WTC11 (cell line): ENCODE data around the gene UPF1. TPM values are rescaled to one million over a fixed set of nuclear protein-coding genes. Genes with fewer than 3 reads are reported as not detected.

ENCODE experiments used
- ATAC-seq: fragments of 200-7000 bp; cut with Tn5 transposase; 2 replicates; pipeline ENCODE4 v1.10.0; 2021; ENCODE audit warnings: mild to moderate bottlenecking, moderate library complexity
- CTCF ChIA-PET: fragments of 300-600 bp; sonication (Branson Sonifier 250); formaldehyde crosslinking; loops from one replicate; lab custom pipeline; 2021; ENCODE audit warnings: antibody characterized with exemption; lab: Charles Lee
- POLR2A ChIA-PET: fragments of 350-600 bp; sonication (Branson Sonifier 250); formaldehyde crosslinking; loops from one replicate; lab custom pipeline; 2021; ENCODE audit warnings: antibody characterized with exemption; lab: Charles Lee
- DNase-seq: peaks from one replicate; pipeline ENCODE4 v3.0.0; 2021; ENCODE audit warnings: low spot score
- H3K27ac Mint-ChIP-seq: 2 replicates; pipeline ENCODE4 v1.8.0; 2021; ENCODE audit warnings: mixed read lengths
- H3K27me3 Mint-ChIP-seq: 2 replicates; pipeline ENCODE4 v1.8.0; 2021; ENCODE audit warnings: low read depth, mild to moderate bottlenecking, moderate library complexity, mixed read lengths
- H3K36me3 Mint-ChIP-seq: 2 replicates; pipeline ENCODE4 v1.8.0; 2021; ENCODE audit warnings: mixed read lengths
- H3K4me1 Mint-ChIP-seq: 2 replicates; pipeline ENCODE4 v1.8.0; 2022; ENCODE audit warnings: mixed read lengths
- H3K4me3 Mint-ChIP-seq: 2 replicates; pipeline ENCODE4 v1.8.0; 2021; ENCODE audit warnings: mild to moderate bottlenecking, moderate library complexity, mixed read lengths
- H3K9me3 Mint-ChIP-seq: 2 replicates; pipeline ENCODE4 v1.8.0; 2021; ENCODE audit warnings: mixed read lengths
- CBFB ChIP-seq: sonication (generic); formaldehyde crosslinking; IDR thresholded peaks from 2 replicates; pipeline ENCODE4 v1.8.1; 2022; ENCODE audit warnings: mild to moderate bottlenecking, low read depth, missing genetic modification reagents
- FOXJ3 ChIP-seq: sonication (generic); formaldehyde crosslinking; IDR thresholded peaks from 2 replicates; pipeline ENCODE4 v1.9.0; 2021; ENCODE audit warnings: missing genetic modification reagents, mild to moderate bottlenecking, borderline replicate concordance
- FOXK1 ChIP-seq: sonication (generic); formaldehyde crosslinking; IDR thresholded peaks from 2 replicates; pipeline ENCODE4 v1.8.0; 2022; ENCODE audit warnings: mild to moderate bottlenecking, moderate library complexity, missing genetic modification reagents
- GABPB1 ChIP-seq: sonication (generic); formaldehyde crosslinking; IDR thresholded peaks from 2 replicates; pipeline ENCODE4 v1.8.1; 2023; ENCODE audit warnings: mild to moderate bottlenecking, missing genetic modification reagents
- GRHL2 ChIP-seq: fragments of 250-450 bp; sonication (Bioruptor Pico); IDR thresholded peaks from 2 replicates; pipeline ENCODE4 v1.8.0; 2022; ENCODE audit warnings: mild to moderate bottlenecking, moderate library complexity; ENCODE audit not compliant: insufficient replicate concordance, severe bottlenecking
- GTF2I ChIP-seq: fragments of 250-450 bp; sonication (Bioruptor Pico); conservative IDR thresholded peaks from 2 replicates; pipeline ENCODE4 v1.4.0; 2021; ENCODE audit warnings: mild to moderate bottlenecking
- JUN ChIP-seq: sonication (generic); formaldehyde crosslinking; IDR thresholded peaks from 2 replicates; pipeline ENCODE4 v1.8.0; 2023; ENCODE audit warnings: mild to moderate bottlenecking, missing genetic modification reagents
- KAT7 ChIP-seq: sonication (generic); formaldehyde crosslinking; IDR thresholded peaks from 2 replicates; pipeline ENCODE4 v1.8.1; 2023; ENCODE audit warnings: missing genetic modification reagents, mild to moderate bottlenecking, borderline replicate concordance
- MXD4 ChIP-seq: fragments of 250-450 bp; sonication (Bioruptor Pico); IDR thresholded peaks from 2 replicates; pipeline ENCODE4 v1.8.0; 2021; ENCODE audit warnings: mild to moderate bottlenecking, moderate library complexity, borderline replicate concordance
- NFE2L1 ChIP-seq: sonication (generic); formaldehyde crosslinking; IDR thresholded peaks from 2 replicates; pipeline ENCODE4 v1.8.1; 2023; ENCODE audit warnings: missing genetic modification reagents
- NFYB ChIP-seq: sonication (generic); formaldehyde crosslinking; conservative IDR thresholded peaks from 2 replicates; pipeline ENCODE4 v1.8.0; 2022; ENCODE audit warnings: low read depth, missing genetic modification reagents
- NR3C1 ChIP-seq: sonication (generic); formaldehyde crosslinking; conservative IDR thresholded peaks from 2 replicates; pipeline ENCODE4 v1.8.1; 2023; ENCODE audit warnings: low read depth, mild to moderate bottlenecking, missing genetic modification reagents
- SMAD4 ChIP-seq: sonication (generic); formaldehyde crosslinking; IDR thresholded peaks from 2 replicates; pipeline ENCODE4 v1.8.0; 2022; ENCODE audit warnings: mild to moderate bottlenecking, missing genetic modification reagents
- SP1 ChIP-seq: sonication (generic); formaldehyde crosslinking; conservative IDR thresholded peaks from 2 replicates; pipeline ENCODE4 v1.8.1; 2022; ENCODE audit warnings: missing genetic modification reagents
- TCF7 ChIP-seq: sonication (generic); formaldehyde crosslinking; IDR thresholded peaks from 2 replicates; pipeline ENCODE4 v1.8.0; 2022; ENCODE audit warnings: mild to moderate bottlenecking, low read depth, missing genetic modification reagents, moderate library complexity
- ZNF219 ChIP-seq: sonication (generic); formaldehyde crosslinking; IDR thresholded peaks from 2 replicates; pipeline ENCODE4 v1.8.0; 2023; ENCODE audit warnings: missing genetic modification reagents, mild to moderate bottlenecking, borderline replicate concordance
- ZNF317 ChIP-seq: sonication (generic); formaldehyde crosslinking; IDR thresholded peaks from 2 replicates; pipeline ENCODE4 v1.8.1; 2023; ENCODE audit warnings: low read depth, mild to moderate bottlenecking, moderate library complexity, missing genetic modification reagents, borderline replicate concordance
- ZNF396 ChIP-seq: fragments of 250-450 bp; sonication (Bioruptor Pico); IDR thresholded peaks from 2 replicates; pipeline ENCODE4 v1.8.0; 2021; ENCODE audit warnings: mild to moderate bottlenecking, moderate library complexity, borderline replicate concordance
- ZNF416 ChIP-seq: fragments of 250-450 bp; sonication (Bioruptor Pico); IDR thresholded peaks from 2 replicates; pipeline ENCODE4 v1.9.0; 2021; ENCODE audit warnings: mild to moderate bottlenecking, inconsistent platforms
- ZNF671 ChIP-seq: fragments of 250-450 bp; sonication (Bioruptor Pico); IDR thresholded peaks from 2 replicates; pipeline ENCODE4 v1.8.0; 2021; ENCODE audit warnings: mild to moderate bottlenecking
- total RNA-seq: library from RNA; stranded (reverse); gene quantifications from 3 replicates; pipeline ENCODE4 v1.2.3, GENCODE V29; 2021
- TF ChIP-seq, protein P1 (sequence below): fragments of 250-450 bp; sonication (Bioruptor Pico); IDR thresholded peaks from 2 replicates; pipeline ENCODE4 v2.1.2; 2022; ENCODE audit warnings: mild to moderate bottlenecking, moderate library complexity
- TF ChIP-seq, protein P2 (sequence below): sonication (generic); formaldehyde crosslinking; IDR thresholded peaks from 2 replicates; pipeline ENCODE4 v1.8.0; 2023; ENCODE audit warnings: missing genetic modification reagents
- TF ChIP-seq, protein P3 (sequence below): sonication (generic); formaldehyde crosslinking; IDR thresholded peaks from 2 replicates; pipeline ENCODE4 v1.8.0; 2023; ENCODE audit warnings: missing genetic modification reagents, mild to moderate bottlenecking, borderline replicate concordance
- TF ChIP-seq, protein P4 (sequence below): fragments of 250-450 bp; sonication (Bioruptor Pico); IDR thresholded peaks from 2 replicates; pipeline ENCODE4 v1.8.0; 2021; ENCODE audit warnings: mild to moderate bottlenecking
- TF ChIP-seq, protein P5 (sequence below): sonication (generic); formaldehyde crosslinking; conservative IDR thresholded peaks from 2 replicates; pipeline ENCODE4 v1.8.1; 2023; ENCODE audit warnings: mild to moderate bottlenecking, low read depth, missing genetic modification reagents, moderate library complexity

The UPF1 gene
- total RNA-seq, 1 experiment from 2014 or later, result 82.5 TPM

DNA sequence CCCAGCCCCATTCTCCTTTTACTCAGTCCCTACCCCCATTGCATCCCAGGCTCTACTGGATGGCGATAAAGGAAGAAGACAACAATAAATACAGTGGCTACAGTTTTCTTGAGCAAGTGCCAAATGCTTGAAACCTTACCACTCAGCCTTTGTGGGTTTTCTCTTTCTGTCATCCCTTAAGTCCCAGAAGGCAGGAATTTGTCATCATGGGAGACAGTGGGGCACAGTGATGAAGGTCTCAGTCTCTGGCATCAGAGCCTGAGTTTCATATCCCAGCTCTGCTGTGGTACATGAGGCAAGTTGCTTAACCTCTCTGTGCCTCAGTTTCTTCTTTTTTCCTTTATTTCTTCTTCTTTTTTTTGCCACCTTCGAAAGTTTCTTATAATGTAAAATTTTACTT lies 35.5 kb upstream of the UPF1 start:
- POLR2A ChIA-PET, result interaction anchor here (0.7 kb wide), 1 partner anchor 202 kb away, joined by 5 read pairs; no protein-coding TSS in a partner anchor

DNA sequence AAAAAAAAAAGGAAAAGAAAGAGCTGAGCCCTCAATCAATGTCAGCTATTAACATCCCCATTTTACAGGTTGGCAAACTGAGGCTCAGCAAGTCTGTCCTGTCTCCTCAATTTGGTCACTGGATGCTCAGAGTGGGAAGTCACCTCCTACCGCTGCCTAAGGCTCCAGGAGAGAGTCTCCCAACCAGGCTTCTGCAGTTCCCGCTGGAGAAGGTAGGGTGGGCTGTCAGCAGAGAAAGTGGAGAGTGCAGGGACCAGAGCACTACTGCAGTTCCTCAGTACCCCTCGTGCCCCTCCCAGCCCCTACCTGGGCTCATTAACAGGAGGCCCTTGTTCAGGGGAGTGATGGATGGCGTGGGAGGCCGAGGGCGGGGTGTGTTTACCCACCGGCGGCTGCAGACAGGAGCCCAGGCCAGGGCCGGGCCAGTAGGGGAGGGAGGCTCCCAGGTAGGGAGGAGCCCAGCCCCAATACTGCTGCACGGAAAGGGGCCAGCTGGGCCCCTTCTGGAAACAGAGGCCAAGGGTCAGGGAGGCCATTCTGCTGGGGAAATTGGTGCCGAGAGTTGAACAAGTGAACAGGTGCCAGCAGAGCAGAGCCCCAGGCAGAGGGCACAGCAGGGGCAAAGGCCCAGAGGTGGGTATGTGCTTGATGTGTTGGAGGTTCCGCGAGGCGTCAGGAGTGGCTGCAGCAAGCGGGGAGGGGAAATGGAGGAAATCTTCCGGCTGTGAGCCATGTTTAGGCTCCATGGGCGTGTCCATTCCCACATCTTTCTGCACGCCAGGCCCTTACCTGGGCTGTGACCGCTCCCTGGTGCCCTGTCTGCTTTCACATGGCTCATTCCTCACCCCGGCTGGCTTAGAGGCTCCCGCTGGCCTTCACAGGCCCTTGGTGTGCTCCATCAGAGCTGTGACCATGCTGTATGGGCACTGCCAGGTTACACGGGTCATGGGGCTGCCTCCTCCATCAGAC lies 33.1 kb upstream of the UPF1 start:
- H3K4me1 Mint-ChIP-seq, result no peaks in the 10 kb centered on the region
- H3K27ac Mint-ChIP-seq, result no peak overlapping the region
- peaks cover 40% of the 10 kb centered on the region for H3K27me3 Mint-ChIP-seq
- TF ChIP-seq ZNF317 (CRISPR knock-in tag) (no peak), NFE2L1 (no peak), NR3C1 (no peak), MXD4 (CRISPR knock-in tag) (no peak), SP1 (CRISPR knock-in tag) (no peak), KAT7 (CRISPR knock-in tag) (no peak), ZNF416 (CRISPR knock-in tag) (no peak), CBFB (no peak), FOXK1 (no peak)
- TF ChIP-seq, protein P1, sequence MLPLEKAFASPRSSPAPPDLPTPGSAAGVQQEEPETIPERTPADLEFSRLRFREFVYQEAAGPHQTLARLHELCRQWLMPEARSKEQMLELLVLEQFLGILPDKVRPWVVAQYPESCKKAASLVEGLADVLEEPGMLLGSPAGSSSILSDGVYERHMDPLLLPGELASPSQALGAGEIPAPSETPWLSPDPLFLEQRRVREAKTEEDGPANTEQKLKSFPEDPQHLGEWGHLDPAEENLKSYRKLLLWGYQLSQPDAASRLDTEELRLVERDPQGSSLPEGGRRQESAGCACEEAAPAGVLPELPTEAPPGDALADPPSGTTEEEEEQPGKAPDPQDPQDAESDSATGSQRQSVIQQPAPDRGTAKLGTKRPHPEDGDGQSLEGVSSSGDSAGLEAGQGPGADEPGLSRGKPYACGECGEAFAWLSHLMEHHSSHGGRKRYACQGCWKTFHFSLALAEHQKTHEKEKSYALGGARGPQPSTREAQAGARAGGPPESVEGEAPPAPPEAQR, result no peak
- TF ChIP-seq, protein P2, sequence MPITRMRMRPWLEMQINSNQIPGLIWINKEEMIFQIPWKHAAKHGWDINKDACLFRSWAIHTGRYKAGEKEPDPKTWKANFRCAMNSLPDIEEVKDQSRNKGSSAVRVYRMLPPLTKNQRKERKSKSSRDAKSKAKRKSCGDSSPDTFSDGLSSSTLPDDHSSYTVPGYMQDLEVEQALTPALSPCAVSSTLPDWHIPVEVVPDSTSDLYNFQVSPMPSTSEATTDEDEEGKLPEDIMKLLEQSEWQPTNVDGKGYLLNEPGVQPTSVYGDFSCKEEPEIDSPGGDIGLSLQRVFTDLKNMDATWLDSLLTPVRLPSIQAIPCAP, result no peak

More for the DNA sequence above, 35.5 kb upstream of the UPF1 start:
- no peak overlapping the region for H3K27ac Mint-ChIP-seq
- no peak for TF ChIP-seq TCF7 (CRISPR knock-in tag)
- no peak for TF ChIP-seq FOXJ3 (CRISPR knock-in tag)
- TF ChIP-seq ZNF219 (CRISPR knock-in tag), result no peak
- TF ChIP-seq ZNF671 (CRISPR knock-in tag), result no peak
- TF ChIP-seq JUN, result no peak
- TF ChIP-seq, protein P3, sequence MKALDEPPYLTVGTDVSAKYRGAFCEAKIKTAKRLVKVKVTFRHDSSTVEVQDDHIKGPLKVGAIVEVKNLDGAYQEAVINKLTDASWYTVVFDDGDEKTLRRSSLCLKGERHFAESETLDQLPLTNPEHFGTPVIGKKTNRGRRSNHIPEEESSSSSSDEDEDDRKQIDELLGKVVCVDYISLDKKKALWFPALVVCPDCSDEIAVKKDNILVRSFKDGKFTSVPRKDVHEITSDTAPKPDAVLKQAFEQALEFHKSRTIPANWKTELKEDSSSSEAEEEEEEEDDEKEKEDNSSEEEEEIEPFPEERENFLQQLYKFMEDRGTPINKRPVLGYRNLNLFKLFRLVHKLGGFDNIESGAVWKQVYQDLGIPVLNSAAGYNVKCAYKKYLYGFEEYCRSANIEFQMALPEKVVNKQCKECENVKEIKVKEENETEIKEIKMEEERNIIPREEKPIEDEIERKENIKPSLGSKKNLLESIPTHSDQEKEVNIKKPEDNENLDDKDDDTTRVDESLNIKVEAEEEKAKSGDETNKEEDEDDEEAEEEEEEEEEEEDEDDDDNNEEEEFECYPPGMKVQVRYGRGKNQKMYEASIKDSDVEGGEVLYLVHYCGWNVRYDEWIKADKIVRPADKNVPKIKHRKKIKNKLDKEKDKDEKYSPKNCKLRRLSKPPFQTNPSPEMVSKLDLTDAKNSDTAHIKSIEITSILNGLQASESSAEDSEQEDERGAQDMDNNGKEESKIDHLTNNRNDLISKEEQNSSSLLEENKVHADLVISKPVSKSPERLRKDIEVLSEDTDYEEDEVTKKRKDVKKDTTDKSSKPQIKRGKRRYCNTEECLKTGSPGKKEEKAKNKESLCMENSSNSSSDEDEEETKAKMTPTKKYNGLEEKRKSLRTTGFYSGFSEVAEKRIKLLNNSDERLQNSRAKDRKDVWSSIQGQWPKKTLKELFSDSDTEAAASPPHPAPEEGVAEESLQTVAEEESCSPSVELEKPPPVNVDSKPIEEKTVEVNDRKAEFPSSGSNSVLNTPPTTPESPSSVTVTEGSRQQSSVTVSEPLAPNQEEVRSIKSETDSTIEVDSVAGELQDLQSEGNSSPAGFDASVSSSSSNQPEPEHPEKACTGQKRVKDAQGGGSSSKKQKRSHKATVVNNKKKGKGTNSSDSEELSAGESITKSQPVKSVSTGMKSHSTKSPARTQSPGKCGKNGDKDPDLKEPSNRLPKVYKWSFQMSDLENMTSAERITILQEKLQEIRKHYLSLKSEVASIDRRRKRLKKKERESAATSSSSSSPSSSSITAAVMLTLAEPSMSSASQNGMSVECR, result no peak
- TF ChIP-seq GRHL2 (CRISPR knock-in tag), result no peak
- no peak for TF ChIP-seq GABPB1
- TF ChIP-seq ZNF416 (CRISPR knock-in tag), result no peak
- no peak for TF ChIP-seq NFYB (CRISPR knock-in tag)
- no peak for TF ChIP-seq KAT7 (CRISPR knock-in tag)
- no peak for TF ChIP-seq MXD4 (CRISPR knock-in tag)
- no peak for TF ChIP-seq ZNF396 (CRISPR knock-in tag)
- no peak for TF ChIP-seq ZNF317 (CRISPR knock-in tag)
- TF ChIP-seq, protein P4, sequence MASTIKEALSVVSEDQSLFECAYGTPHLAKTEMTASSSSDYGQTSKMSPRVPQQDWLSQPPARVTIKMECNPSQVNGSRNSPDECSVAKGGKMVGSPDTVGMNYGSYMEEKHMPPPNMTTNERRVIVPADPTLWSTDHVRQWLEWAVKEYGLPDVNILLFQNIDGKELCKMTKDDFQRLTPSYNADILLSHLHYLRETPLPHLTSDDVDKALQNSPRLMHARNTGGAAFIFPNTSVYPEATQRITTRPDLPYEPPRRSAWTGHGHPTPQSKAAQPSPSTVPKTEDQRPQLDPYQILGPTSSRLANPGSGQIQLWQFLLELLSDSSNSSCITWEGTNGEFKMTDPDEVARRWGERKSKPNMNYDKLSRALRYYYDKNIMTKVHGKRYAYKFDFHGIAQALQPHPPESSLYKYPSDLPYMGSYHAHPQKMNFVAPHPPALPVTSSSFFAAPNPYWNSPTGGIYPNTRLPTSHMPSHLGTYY, result no peak
- no peak for TF ChIP-seq GTF2I (CRISPR knock-in tag)
- TF ChIP-seq SMAD4 (CRISPR knock-in tag), result no peak
- TF ChIP-seq, protein P5, sequence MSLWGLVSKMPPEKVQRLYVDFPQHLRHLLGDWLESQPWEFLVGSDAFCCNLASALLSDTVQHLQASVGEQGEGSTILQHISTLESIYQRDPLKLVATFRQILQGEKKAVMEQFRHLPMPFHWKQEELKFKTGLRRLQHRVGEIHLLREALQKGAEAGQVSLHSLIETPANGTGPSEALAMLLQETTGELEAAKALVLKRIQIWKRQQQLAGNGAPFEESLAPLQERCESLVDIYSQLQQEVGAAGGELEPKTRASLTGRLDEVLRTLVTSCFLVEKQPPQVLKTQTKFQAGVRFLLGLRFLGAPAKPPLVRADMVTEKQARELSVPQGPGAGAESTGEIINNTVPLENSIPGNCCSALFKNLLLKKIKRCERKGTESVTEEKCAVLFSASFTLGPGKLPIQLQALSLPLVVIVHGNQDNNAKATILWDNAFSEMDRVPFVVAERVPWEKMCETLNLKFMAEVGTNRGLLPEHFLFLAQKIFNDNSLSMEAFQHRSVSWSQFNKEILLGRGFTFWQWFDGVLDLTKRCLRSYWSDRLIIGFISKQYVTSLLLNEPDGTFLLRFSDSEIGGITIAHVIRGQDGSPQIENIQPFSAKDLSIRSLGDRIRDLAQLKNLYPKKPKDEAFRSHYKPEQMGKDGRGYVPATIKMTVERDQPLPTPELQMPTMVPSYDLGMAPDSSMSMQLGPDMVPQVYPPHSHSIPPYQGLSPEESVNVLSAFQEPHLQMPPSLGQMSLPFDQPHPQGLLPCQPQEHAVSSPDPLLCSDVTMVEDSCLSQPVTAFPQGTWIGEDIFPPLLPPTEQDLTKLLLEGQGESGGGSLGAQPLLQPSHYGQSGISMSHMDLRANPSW, result no peak
- TF ChIP-seq, all 79 proteins: peak for 0
- H3K4me3 Mint-ChIP-seq, result no peak overlapping the region
- H3K36me3 Mint-ChIP-seq, result no peaks in the 10 kb centered on the region
- H3K9me3 Mint-ChIP-seq, result no peaks in the 10 kb centered on the region
- peaks cover 55% of the 10 kb centered on the region for H3K27me3 Mint-ChIP-seq
- H3K4me1 Mint-ChIP-seq, result no peaks in the 10 kb centered on the region
- DNase-seq, result no peak
- no peak for ATAC-seq
- CTCF ChIA-PET, result interaction anchor here (0.6 to 1.6 kb wide), 4 partner anchors 13 to 101 kb away, joined by 4 to 9 read pairs (median 4); no protein-coding TSS in a partner anchor

More for the DNA sequence above, 33.1 kb upstream of the UPF1 start:
- CTCF ChIA-PET, result interaction anchor here (1.5 to 2.1 kb wide), 3 partner anchors 27 to 277 kb away, joined by 3 to 6 read pairs (median 4); partner anchors contain the start of gene ELL
- POLR2A ChIA-PET, result no interaction called here
- peak; percentile 67 for ATAC-seq
- Mint-ChIP-seq H3K36me3 (no peaks in the 10 kb centered on the region), H3K9me3 (no peaks in the 10 kb centered on the region), H3K4me3 (no peak overlapping the region)
- DNase-seq, result no peak
